Stimulated activated naive CD4-positive, alpha-beta T cell treated with Interleukin-2 at 50 U/mL for 16 hours (primary cell): ENCODE results near the gene GRAMD2B.
"Not testable (repeated sequence)": the region's sequence is repeated elsewhere in the genome, so short reads cannot be mapped to it uniquely, and the experiment has no call there.

Experiments used
- DNase-seq: peaks from one replicate; lab custom pipeline; 2025; lab: John Stamatoyannopoulos, UW

Gene GRAMD2B, protein sequence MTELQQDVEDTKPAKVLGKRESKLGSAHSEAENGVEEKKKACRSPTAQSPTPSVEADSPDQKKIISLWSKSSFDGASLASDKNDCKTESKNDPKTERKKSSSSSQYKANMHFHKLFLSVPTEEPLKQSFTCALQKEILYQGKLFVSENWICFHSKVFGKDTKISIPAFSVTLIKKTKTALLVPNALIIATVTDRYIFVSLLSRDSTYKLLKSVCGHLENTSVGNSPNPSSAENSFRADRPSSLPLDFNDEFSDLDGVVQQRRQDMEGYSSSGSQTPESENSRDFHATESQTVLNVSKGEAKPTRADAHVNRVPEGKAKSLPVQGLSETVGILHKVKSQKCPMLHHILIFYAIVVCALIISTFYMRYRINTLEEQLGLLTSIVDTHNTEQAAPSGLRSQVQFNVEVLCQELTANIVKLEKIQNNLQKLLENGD

GRCh38 chr5:126422994-126423788, at the start of gene GRAMD2B:
GRAMD2B (plus strand) TSS chr5:126423409; CDS start chr5:126423607, 198 bp downstream.
- peak; percentile 58 for DNase-seq

DNA sequence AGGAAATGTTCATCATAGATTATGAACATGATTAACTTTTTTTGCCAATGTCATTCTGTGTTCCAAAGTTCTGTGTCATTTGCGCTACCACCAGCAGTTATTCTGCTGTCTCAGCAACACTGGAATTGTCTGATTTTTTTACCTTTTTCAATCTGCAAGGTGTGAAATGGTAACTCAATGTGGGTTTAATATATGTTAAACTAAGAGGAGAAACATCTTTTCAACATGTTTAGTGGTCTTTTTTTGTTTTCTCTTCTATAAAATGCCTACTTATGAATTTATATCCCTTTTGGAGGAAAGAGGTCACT, 49.1 kb upstream of the GRAMD2B start:
- DNase-seq, result no peak

DNA sequence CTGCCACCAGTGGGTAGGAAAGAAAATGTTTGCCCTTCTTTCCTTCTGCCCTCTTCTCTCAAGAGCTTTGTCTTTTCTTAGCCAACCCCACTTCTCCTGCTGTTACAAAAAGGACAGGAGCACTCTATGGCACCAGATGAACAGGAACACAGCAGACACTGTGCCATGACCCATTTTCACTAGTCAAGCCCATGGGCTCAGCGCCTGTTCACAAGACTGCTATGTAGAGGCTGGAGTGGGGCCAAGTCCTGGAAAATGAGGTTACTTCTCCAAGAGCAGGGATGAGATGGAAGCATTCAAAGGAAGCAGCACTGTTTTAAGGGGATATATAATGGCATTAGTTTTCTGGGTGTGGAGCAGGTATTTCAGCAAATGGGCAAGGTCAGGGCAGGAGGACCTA, 46.8 kb upstream of the GRAMD2B start:
- DNase-seq, result no peak

DNA sequence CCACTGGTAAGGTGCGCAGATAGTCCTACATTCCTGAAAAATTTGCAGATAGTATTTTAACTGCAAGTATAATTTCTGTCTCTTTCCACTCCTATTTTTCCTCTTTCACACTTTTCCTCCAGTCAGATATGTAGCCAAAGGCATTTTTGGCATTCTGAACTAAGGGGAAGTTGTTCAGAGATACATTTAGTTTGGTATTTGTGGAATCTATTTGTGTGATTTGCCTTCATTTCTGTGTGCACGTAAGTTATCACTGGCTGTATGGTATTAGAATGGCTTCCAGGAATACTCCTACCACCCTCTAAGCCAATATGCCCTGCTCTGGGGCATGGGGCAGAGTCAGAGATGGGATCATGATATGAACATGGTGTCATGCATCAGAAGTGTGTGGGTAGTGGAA, 45.8 kb upstream of the GRAMD2B start:
- DNase-seq, result no peak

GRCh38 chr5:126380316-126380715, 42.9 kb upstream of the GRAMD2B start:
- not testable (repeated sequence) for DNase-seq

- no peak for DNase-seq
Measured at GRCh38 chr5:126383246-126383645, 40.0 kb upstream of the GRAMD2B start.

- DNase-seq, result no peak
Measured at GRCh38 chr5:126383776-126384175, 39.4 kb upstream of the GRAMD2B start.

DNA sequence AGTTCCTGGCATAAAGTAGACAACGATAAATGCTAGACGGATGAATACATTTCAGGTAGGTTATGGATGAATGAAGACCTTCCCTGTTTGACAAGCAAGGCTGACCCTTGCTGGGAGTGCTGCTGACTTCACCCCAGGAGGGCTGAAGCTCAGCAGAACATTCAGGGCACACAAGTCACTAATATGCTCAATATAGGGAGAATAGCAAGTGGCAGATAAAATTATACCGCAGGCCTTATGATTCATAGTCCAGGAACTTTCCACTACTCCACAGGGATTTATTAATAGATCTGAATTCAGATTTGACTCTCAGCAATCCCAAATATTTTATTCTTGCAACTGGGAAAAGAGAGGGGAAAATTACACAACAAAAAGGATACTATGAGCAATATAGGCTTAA, 38.2 kb upstream of the GRAMD2B start:
- DNase-seq, result no peak

- DNase-seq, result no peak
Measured at GRCh38 chr5:126385524-126386502, 37.4 kb upstream of the GRAMD2B start.

- no peak for DNase-seq
Measured at GRCh38 chr5:126389179-126389578, 34.0 kb upstream of the GRAMD2B start.

- DNase-seq, result no peak
Measured at GRCh38 chr5:126390051-126390450, 33.2 kb upstream of the GRAMD2B start.

- DNase-seq, result no peak
Measured at GRCh38 chr5:126391386-126391785, 31.8 kb upstream of the GRAMD2B start.

DNA sequence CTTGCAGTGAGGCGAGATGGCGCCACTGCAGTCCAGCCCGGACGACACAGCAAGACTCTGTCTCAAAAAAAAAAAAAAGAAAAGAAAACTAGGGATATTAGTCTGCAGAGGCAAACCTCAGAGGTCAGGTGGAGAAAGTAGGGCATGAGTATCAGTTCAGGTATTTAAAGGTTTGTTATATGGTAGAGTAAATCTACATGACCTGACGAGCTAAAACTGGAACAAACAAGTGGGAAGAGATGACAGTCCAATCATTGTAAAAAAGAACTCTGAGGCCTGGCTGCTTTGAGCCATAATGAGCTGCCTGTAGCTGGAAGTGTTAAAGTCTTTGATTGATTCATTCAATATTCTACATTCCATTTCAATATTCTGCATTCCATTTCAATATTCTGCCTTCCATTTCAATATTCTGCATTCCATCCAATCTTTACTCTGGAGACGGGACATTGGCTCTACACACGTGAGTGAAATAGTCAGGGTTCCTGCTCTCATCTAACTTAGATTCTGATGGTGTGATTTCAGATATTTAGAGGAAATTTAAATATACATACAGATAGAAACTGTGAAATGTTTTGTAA, 28.9 kb upstream of the GRAMD2B start:
- no peak for DNase-seq

GRCh38 chr5:126395198-126395597, 28.0 kb upstream of the GRAMD2B start:
- no peak for DNase-seq

DNA sequence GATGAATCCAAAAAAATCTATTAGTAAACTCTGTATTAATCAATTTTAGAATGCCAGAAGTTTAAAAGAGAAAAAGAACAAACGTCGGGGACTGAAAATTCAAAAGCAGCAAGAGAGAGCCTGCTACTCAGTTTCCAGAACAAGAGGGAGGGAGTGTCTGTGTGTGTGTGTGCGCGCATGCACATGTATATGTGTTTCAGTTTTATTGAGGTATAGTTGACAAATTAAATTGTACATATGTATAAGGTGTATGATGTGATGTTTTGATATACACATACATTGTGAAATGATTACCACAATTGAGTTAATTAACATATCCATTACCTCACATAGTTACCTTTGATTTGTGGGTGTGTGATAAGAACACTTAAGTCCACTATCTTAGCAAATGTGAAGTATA, 27.6 kb upstream of the GRAMD2B start:
- DNase-seq, result no peak

DNA sequence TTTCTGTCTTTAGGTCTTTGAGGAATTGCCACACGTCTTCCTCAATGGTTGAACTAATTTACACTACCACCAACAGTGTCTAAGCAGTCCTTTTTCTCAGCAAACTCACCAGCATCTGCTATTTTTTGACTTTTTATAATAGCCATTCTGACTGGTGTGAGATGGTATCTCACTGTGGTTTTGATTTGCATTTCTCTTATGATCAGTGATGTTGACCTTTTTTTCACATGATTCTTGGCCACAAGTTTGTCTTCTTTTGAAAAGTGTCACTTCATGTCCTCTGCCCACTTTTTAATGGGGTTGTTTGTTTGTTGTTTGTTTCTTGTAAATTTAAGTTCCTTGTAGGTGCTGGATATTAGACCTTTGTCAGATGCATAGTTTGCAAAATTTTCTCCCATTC, 26.5 kb upstream of the GRAMD2B start:
- not testable (repeated sequence) for DNase-seq

DNA sequence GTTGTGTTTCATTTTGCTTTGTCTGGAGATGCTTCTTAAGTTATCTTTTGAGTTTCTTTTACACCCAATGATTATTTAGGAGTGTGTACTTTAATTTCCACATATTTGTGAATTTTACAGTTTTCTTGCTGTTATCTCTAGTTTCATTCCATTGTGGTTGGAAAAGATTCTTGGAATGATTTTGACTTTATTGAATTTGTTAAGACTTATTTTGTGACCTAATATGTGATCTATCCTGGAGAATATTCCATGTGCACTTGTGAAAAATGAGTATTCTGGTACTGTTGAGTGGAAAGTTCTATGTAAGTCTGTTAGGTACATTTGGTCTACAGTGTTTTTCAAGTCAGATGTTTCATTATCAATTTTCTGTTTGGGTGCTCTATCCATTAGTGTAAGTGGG, 24.4 kb upstream of the GRAMD2B start:
- no peak for DNase-seq

GRCh38 chr5:126400621-126401251, 22.5 kb upstream of the GRAMD2B start:
- DNase-seq, result no peak

GRCh38 chr5:126402621-126403555, 20.3 kb upstream of the GRAMD2B start:
- no peak for DNase-seq

DNA sequence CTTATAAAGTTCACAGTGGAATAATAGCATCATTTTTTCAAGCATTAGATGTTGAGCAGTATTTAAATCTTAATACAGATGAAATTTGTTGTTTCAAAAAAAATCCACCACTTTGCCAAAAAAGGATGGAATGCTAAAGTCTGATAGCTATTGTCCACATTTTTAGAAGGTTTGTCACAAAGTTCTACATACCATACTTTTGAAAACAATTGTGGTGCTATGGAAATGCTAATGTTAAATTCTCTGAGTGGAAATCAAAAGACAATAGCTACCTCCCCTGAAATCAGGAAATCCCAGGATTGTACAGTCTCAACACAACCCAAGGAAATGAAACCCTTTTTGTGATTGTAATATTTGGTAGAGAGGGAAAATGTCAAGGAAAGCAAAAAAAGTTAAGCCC, 19.3 kb upstream of the GRAMD2B start:
- DNase-seq, result no peak
